HG03045 (cell line): ENCODE measurements around the gene FAM174B.
"Not testable (repeated sequence)": the region's sequence is repeated elsewhere in the genome, so short reads cannot be mapped to it uniquely, and the experiment has no call there.

Experiments
- ATAC-seq: cut with Tn5 transposase; IDR thresholded peaks from one replicate; pipeline ENCODE4 v1.9.1; 2021; ENCODE audit warnings: mild to moderate bottlenecking, moderate library complexity; ENCODE audit not compliant: unreplicated experiment

FAM174B gene

GRCh38 chr15:92619145-92620101 is 36.2 kb downstream of the FAM174B start:
- ATAC-seq, result no peak

- no peak for ATAC-seq
Observed at GRCh38 chr15:92617549-92618520, 37.7 kb downstream of the FAM174B start.

- ATAC-seq, result no peak
Observed at GRCh38 chr15:92616621-92617548, 38.7 kb downstream of the FAM174B start.

- no peak for ATAC-seq
Observed at GRCh38 chr15:92614791-92615785, 40.5 kb downstream of the FAM174B start.

- no peak for ATAC-seq
Observed at GRCh38 chr15:92614301-92614700, 41.3 kb downstream of the FAM174B start.

GRCh38 chr15:92613841-92614240 is 41.7 kb downstream of the FAM174B start:
- no peak for ATAC-seq

GRCh38 chr15:92612891-92613290 is 42.7 kb downstream of the FAM174B start:
- ATAC-seq, result no peak

GRCh38 chr15:92611995-92612745 is 43.4 kb downstream of the FAM174B start:
- ATAC-seq, result no peak

GRCh38 chr15:92611150-92611549 is 44.4 kb downstream of the FAM174B start:
- no peak for ATAC-seq

- ATAC-seq, result no peak
Observed at GRCh38 chr15:92610101-92610520, 45.5 kb downstream of the FAM174B start.

GRCh38 chr15:92608866-92609700 is 46.5 kb downstream of the FAM174B start:
- no peak for ATAC-seq

- ATAC-seq, result not testable (repeated sequence)
Observed at GRCh38 chr15:92606836-92607150, 48.8 kb downstream of the FAM174B start.

- no peak for ATAC-seq
Observed at GRCh38 chr15:92606126-92606835, 49.3 kb downstream of the FAM174B start.

GRCh38 chr15:92605225-92605944 is 50.2 kb downstream of the FAM174B start:
- ATAC-seq, result no peak

GRCh38 chr15:92603743-92604470 is 51.7 kb downstream of the FAM174B start:
- no peak for ATAC-seq

GRCh38 chr15:92603278-92603677 is 52.3 kb downstream of the FAM174B start:
- no peak for ATAC-seq
